HG02884 (cell line): ENCODE data around the gene IFT122.
A peak's percentile ranks its signal among the peaks of the same experiment; 100 is the strongest.
"Not testable (repeated sequence)": the region's sequence is repeated elsewhere in the genome, so short reads cannot be mapped to it uniquely, and the experiment has no call there.

Experiments used
- ATAC-seq: cut with Tn5 transposase; IDR thresholded peaks from one replicate; pipeline ENCODE4 v1.9.1; 2021; ENCODE audit warnings: mild to moderate bottlenecking, moderate library complexity; ENCODE audit not compliant: unreplicated experiment

The IFT122 gene

GRCh38 chr3:129469026-129469425, 29.0 kb downstream of the IFT122 start:
- no peak for ATAC-seq

DNA sequence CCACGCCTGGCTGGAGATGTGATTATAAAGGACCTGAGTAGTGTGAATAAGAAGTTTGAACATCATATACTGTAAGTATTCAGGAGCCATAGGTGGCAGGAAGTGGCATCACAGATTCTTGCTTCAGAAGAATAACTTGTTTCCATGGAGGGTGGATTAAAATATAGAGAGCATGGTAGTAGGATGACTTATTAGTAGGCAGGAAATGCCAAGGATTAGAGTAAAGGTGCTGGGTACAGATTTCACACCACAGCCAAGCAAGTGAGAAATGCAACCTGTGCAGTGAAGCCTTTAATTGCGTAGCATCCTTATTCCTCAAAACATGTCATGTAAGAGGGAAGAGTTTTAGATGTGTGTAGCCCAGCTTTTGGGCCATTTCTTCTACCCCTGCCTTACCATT, 30.8 kb downstream of the IFT122 start:
- ATAC-seq: no peak

DNA sequence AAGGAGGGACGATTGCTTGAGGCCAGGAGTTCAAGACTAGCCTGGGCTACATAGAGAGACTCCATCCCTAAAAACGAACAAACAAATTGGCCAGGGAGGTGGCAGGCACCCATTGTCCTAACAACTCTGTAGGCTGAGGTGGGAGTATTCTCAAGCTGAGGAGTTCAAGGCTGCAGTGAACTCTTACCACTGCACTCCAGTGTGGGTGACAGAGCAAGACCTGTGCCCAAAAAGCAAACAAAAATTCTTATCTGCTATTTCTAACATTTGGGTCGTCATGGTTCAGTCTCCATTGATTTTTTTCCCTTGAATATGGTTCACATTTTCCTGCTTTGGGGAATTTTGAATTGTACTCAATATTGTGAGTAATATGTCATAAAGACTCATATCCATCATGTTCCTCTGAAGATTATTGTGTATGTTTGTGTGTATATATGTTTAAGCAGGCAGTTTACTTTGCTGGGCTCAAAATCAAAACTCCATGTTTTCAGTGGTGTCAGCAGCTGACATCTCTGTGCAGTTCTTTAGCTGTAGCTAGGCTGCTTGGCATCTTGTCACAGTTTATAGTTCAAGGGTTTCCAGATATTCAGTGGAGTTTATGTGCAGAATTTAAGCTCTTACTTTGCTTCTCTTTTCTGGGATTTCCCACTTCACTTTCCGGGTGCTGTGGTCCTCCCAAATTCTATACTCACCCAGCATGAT, 33.2 kb downstream of the IFT122 start:
- ATAC-seq: no peak

DNA sequence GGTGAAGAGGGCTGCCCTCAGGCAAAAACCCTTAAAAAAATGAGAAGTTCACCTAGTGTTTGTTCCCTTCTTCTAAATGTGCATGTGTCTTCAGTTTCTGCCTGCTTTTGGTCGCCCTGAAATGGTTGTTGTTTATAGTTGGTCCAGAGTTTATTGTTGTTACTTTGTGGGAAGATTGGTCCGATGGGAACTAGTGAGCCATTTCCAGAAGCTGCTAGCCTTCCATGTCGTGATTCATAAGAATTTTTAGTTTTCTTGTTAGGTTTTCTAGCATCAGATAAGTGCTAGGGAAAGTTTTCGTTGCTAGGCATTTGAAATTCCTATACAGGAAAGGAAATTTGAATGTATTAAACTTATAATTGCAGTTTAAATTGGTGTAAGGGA, 33.7 kb downstream of the IFT122 start:
- ATAC-seq: no peak

DNA sequence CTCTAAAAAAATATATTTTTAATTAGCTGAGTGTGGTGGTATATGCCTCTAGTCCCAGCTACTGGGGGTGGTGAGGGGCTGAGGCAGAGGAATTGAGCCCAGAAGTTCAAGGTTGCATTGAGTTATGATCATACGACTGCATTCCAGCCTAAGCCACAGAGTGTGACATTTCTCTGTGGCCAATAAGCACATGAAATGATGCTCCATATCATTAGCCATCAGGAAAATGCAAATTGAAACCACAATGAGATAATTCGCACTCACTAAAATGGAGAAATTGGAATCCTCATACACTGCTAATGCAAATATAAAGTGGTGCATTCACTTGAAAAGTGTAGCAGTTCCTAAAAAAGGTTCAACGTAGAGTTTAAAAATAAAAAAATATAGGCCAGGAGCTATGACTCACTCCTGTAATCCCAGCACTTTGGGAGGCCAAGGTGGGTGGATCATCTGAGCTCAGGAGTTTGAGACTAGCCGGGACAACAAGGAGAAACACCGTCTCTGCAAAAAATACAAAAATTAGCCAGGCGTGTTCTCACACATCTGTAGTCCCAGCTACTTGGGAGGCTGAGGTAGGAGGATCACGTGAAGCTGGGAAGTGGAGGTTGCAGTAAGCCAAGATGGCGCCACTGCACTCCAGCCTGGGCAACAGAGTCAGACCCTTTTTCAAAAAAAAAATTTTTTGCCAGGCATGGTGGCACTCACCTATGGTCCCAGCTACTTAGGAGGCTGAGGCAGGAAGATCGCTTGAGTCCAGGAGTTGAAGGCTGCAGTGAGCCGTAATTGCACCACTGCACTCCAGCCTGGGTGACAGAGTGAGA, 35.2 kb downstream of the IFT122 start:
- no peak for ATAC-seq

DNA sequence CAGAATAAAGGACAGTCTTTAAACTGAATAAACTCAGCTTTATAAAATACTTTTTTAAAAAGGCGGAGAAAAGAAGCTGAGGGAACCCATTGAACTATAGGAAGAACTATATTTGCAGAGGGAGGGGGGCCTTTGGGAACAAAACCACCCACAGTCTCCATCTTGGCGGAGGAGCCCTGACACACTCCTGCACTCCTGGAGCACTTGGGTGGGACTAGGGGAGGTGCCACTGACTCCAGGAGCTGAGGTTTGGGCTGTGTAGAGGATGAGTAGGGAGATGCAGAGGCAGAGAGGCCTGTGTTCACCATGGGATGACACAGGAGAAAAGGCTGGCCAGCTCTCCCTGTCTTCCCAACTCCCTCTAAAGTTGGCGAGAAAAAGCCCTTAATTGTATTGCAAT, 35.8 kb downstream of the IFT122 start:
- no peak for ATAC-seq

DNA sequence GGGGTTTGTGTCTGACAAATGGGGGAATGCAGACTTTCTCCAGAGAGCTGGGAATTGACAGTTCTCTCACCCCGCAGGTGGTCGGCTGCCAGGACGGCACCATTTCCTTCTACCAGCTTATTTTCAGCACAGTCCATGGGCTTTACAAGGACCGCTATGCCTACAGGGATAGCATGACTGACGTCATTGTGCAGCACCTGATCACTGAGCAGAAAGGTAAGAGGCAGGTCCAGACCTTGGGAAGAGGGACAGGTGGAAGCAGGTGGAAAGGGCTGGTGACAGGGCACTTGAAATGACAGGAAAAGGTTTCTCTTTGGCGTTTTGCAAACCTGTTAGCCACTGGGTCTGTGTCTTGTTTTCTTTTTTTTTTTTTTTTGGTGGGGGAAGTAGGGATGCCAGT, 36.6 kb downstream of the IFT122 start:
- ATAC-seq: no peak

DNA sequence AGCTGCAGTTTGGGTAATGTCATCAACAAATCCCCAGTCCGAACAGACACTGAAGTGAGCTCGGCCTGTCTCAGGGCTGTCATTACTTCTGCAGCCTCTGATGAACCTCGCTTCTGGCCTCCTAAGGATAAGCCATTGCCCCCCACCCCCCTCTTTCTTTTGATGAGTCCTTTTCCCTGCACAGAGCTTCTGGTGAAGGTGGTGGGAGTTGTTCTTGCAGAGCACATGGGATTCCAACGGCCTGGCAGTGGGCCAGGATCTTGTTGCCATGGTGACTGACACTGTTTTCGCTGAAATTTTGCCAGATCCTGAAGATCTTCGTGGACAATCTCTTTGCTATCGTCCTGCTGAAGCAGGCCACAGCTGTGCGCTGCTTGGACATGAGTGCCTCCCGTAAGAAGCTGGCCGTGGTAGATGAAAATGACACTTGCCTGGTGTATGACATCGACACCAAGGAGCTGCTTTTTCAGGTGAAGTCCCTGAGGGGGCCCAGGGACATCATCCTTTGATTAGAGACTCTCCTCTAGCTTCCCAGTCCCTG, 41.3 kb downstream of the IFT122 start:
- ATAC-seq: not testable (repeated sequence)

DNA sequence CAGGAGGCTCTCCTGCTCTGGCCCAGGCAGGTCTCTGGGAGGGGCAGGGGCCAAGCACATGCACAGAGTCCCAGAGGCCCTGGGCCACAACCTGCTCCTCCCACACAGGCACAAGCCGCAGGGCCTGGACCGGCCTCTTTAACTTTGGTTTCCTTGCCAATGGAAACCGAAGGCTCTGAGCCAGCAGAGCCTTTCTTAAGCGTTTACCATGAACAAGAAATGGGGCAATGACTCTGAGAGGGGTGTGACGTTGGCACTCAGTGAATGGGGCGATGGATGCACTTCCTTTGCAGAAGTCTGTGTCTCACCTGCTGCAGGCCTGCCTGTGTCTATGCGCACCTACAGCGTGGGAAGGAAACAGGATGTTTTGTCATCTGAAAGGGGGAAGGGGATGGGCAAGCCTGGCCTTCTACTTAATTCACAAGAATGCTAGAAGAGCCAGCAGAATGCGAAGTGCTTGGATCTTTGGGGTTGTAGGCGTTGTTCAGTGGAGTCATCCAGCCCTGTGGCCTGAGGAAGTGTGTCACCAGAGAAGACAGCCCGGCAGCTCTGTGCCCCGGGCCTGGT, 41.8 kb downstream of the IFT122 start:
- no peak for ATAC-seq

- ATAC-seq: no peak
These were observed 42.7 kb downstream of the IFT122 start for GRCh38 chr3:129482721-129483120.

DNA sequence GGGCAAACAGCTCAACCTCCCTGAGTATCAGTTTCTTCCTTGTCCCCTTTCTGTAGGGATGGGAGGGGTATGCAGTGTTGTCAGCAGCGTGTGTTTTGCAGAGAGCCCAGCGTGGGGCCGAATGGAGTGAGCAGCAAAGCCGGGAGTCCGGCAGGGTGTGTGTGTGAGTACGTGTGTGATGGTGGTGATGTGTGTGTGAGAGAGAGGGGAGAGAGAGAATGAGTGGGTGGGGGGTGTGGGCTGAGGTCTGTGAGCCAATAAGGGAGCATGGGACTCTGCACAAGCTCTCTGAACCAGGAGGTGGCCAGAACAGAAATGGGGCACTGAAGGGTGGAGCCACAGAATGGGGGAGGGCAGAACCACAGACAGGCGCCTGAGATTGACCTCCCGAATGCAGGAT, 43.8 kb downstream of the IFT122 start:
- ATAC-seq: no peak

- not testable (repeated sequence) for ATAC-seq
These were observed 45.1 kb downstream of the IFT122 start for GRCh38 chr3:129485146-129485545.

- no peak for ATAC-seq
These were observed 46.0 kb downstream of the IFT122 start for GRCh38 chr3:129485721-129486663.

DNA sequence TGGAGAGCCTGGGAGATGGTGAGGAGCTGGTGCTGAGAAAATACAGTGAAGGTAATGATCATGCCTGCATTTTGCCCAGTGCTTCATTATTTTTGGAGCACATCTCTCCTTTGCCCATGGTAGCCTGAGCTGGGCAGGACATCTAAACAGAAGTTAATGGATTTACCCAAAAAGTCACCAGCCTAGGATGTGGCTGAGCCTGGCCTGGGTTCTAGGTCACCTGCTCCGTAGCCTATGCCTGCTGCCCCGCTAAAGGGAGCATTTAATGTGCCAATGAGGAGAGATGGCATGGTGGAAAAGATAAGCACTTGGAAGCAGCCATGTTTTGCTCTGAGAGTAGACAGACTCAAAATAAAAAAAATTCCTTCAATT, 46.6 kb downstream of the IFT122 start:
- no peak for ATAC-seq

- ATAC-seq: no peak
These were observed 47.3 kb downstream of the IFT122 start for GRCh38 chr3:129487183-129487867.

- not testable (repeated sequence) for ATAC-seq
These were observed 47.9 kb downstream of the IFT122 start for GRCh38 chr3:129487868-129488335.

- ATAC-seq: not testable (repeated sequence)
These were observed 49.2 kb downstream of the IFT122 start for GRCh38 chr3:129489258-129489657.

DNA sequence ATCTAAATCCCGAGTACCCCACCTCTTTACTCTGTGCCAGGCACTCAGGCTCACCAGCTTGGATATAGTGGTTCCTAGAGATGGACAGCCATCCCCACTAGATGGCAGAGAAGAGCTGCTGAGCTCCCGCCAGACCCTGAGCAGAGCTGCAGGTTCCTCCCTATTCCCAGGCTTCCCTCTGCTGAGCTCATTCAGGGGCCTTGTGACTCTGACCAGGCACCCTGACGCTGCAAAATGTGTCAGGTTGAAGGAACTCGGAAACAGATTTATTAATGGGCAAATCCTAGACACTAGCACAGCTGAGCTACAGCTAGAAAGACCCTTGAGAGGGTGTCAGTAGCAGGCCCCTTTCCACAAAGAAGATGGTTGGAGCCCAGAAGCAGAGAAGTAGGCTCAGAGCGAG, 50.2 kb downstream of the IFT122 start:
- ATAC-seq: peak; percentile 80

DNA sequence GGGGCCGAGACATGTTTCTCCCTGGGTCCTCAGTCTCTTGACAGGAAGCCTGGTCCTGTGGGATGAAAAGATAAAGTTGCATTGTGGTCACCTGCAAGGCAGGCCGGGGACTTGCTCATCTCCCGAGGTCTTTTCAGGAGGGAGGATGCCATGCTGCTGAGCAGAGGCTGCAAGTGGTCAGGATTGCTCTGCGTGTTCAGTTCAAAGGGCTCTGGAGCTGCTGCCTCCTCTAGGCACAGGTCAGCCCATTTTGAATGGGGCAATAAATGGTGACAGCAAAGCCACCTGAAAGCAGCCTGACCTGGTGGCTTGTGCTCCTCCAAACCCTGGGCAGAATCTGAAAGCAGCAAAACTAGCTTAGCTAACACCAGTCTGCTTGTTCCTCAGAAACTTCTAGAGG, 51.1 kb downstream of the IFT122 start:
- not testable (repeated sequence) for ATAC-seq

DNA sequence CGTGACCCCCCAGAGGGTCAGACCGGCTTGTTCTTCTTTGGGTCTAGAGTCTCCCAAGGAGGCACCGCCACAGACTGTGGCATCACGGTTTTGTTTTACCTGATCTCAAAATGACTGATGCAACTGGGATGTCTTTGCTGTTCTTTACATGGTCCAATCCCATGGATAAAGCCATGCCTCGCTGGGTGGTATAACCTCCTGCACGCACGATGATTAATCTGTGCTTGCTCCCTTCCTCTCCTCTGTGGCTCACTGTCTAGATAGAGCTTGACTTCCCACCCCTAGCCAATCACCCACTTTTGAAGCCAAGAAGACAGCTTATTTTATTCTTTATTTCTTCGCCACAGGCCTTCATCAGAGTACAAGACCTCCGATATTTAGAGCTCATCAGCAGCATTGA, 51.8 kb downstream of the IFT122 start:
- ATAC-seq: no peak
